ENCODE measurements around the gene FDX2. TPM values are rescaled to one million over a fixed set of nuclear protein-coding genes. Genes with fewer than 3 reads are reported as not detected.

The FDX2 gene
- total RNA-seq, 4 donors from 2014 or later = 6.7 to 36.5 (median 16.6) TPM

DNA sequence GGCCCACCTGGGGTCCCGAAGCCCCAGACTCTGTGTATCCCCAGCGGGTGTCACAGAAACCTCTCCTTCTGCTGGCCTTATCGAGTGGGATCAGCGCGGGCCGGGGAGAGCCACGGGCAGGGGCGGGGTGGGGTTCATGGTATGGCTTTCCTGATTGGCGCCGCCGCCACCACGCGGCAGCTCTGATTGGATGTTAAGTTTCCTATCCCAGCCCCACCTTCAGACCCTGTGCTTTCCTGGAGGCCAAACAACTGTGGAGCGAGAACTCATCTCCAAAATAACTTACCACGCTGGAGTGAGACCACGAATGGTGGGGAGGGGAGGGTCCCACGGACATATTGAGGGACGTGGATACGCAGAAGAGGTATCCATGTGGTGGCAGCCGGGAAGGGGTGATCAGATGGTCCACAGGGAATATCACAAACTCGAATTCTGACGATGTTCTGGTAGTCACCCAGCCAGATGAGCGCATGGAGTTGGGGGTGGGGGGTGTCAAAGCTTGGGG is 27.1 kb downstream of the FDX2 start:
- H3K4me1 ChIP-seq = peaks cover 0 to 71% (median 42%) of the 10 kb centered on the region in 3 donors
- no peak overlapping the region for H3K27ac ChIP-seq
- peak overlapping the region in 1 of 2 donors; percentile 46 for H3K4me3 ChIP-seq
- no peaks in the 10 kb centered on the region for H3K9me3 ChIP-seq
- ATAC-seq = no peak
- TF ChIP-seq POLR2A (IDR thresholded peaks at IDR 0.05) = no peak
- TF ChIP-seq, protein P1, sequence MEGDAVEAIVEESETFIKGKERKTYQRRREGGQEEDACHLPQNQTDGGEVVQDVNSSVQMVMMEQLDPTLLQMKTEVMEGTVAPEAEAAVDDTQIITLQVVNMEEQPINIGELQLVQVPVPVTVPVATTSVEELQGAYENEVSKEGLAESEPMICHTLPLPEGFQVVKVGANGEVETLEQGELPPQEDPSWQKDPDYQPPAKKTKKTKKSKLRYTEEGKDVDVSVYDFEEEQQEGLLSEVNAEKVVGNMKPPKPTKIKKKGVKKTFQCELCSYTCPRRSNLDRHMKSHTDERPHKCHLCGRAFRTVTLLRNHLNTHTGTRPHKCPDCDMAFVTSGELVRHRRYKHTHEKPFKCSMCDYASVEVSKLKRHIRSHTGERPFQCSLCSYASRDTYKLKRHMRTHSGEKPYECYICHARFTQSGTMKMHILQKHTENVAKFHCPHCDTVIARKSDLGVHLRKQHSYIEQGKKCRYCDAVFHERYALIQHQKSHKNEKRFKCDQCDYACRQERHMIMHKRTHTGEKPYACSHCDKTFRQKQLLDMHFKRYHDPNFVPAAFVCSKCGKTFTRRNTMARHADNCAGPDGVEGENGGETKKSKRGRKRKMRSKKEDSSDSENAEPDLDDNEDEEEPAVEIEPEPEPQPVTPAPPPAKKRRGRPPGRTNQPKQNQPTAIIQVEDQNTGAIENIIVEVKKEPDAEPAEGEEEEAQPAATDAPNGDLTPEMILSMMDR (IDR thresholded peaks at IDR 0.05) = no peak
- no peak for TF ChIP-seq POLR2AphosphoS5 (IDR thresholded peaks at IDR 0.05)
- TF ChIP-seq EP300 (IDR thresholded peaks at IDR 0.05) = no peak
- peaks cover 94% of the 10 kb centered on the region for H3K27me3 ChIP-seq
- WGBS, 2 donors (ENCODE audit: low coverage in 1 of 2) = 0 to 4% methylated on average over 12 to 21 of the region's 23 CpGs
- peaks cover 0 to 19% of the 10 kb centered on the region in 2 donors for H3K36me3 ChIP-seq

DNA sequence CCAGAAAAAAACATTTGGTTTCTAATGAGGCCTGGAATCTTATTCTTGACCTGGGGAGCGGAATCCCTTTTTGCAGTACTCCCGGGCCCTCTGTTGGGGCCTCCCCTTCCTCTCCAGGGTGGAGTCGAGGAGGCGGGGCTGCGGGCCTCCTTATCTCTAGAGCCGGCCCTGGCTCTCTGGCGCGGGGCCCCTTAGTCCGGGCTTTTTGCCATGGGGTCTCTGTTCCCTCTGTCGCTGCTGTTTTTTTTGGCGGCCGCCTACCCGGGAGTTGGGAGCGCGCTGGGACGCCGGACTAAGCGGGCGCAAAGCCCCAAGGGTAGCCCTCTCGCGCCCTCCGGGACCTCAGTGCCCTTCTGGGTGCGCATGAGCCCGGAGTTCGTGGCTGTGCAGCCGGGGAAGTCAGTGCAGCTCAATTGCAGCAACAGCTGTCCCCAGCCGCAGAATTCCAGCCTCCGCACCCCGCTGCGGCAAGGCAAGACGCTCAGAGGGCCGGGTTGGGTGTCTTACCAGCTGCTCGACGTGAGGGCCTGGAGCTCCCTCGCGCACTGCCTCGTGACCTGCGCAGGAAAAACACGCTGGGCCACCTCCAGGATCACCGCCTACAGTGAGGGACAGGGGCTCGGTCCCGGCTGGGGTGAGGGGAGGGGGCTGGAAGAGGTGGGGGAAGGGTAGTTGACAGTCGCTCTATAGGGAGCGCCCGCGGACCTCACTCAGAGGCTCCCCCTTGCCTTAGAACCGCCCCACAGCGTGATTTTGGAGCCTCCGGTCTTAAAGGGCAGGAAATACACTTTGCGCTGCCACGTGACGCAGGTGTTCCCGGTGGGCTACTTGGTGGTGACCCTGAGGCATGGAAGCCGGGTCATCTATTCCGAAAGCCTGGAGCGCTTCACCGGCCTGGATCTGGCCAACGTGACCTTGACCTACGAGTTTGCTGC is 28.7 kb downstream of the FDX2 start, which contains the start of gene ICAM4:
Gene ICAM4, plus strand, starts transcription at position 153 of the 935 bp plus-strand sequence. Its CDS starts 58 bp downstream, at position 211.
- H3K4me3 ChIP-seq = peak within 1 kb of the TSS in 1 of 2 donors; percentile 28
- ATAC-seq = no peak
- H3K27me3 ChIP-seq = peaks cover 86% of the 10 kb centered on the region
- peaks cover 0 to 26% of the 10 kb centered on the region in 2 donors for H3K36me3 ChIP-seq
- peak within 1 kb of the TSS in 2 of 4 donors; percentile 24 to 41 for H3K27ac ChIP-seq
- 0 to 27% methylated on average over 4 to 7 of the region's 59 CpGs for WGBS, 2 donors (ENCODE audit: low coverage in 1 of 2)
- TF ChIP-seq, protein P1 (IDR thresholded peaks at IDR 0.05) = no peak
- TF ChIP-seq POLR2AphosphoS5 (IDR thresholded peaks at IDR 0.05) (no peak), EP300 (IDR thresholded peaks at IDR 0.05) (no peak), POLR2A (IDR thresholded peaks at IDR 0.05) (no peak)
- no peaks in the 10 kb centered on the region for H3K9me3 ChIP-seq
- peaks cover 0 to 54% (median 40%) of the 10 kb centered on the region in 3 donors for H3K4me1 ChIP-seq

DNA sequence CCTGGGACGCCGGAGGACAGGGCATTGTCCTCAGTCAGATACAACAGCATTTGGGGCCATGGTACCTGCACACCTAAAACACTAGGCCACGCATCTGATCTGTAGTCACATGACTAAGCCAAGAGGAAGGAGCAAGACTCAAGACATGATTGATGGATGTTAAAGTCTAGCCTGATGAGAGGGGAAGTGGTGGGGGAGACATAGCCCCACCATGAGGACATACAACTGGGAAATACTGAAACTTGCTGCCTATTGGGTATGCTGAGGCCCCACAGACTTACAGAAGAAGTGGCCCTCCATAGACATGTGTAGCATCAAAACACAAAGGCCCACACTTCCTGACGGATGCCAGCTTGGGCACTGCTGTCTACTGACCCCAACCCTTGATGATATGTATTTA is 30.4 kb downstream of the FDX2 start:
- Histone ChIP-seq H3K27me3 (peaks cover 70% of the 10 kb centered on the region), H3K4me3 (no peak overlapping the region), H3K27ac (no peak overlapping the region), H3K36me3 (peaks cover 0 to 26% of the 10 kb centered on the region in 2 donors), H3K4me1 (peaks cover 0 to 37% (median 23%) of the 10 kb centered on the region in 3 donors), H3K9me3 (no peaks in the 10 kb centered on the region)
- WGBS, 2 donors (ENCODE audit: low coverage in 1 of 2) = 85 to 96% methylated on average over 2 to 4 of the region's 4 CpGs
- no peak for TF ChIP-seq POLR2A (IDR thresholded peaks at IDR 0.05)
- no peak for TF ChIP-seq POLR2AphosphoS5 (IDR thresholded peaks at IDR 0.05)
- no peak for TF ChIP-seq EP300 (IDR thresholded peaks at IDR 0.05)
- TF ChIP-seq, protein P1 (IDR thresholded peaks at IDR 0.05) = no peak
- no peak for ATAC-seq

DNA sequence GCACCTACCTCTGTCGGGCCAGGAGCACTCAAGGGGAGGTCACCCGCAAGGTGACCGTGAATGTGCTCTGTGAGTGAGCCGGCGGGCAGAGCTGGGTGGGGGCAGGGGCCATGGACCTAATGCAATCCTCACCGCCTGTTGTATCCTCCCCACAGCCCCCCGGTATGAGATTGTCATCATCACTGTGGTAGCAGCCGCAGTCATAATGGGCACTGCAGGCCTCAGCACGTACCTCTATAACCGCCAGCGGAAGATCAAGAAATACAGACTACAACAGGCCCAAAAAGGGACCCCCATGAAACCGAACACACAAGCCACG is 30.9 kb downstream of the FDX2 start:
- ATAC-seq = no peak
- Histone ChIP-seq H3K4me3 (no peak overlapping the region), H3K9me3 (no peaks in the 10 kb centered on the region), H3K27me3 (peaks cover 67% of the 10 kb centered on the region), H3K36me3 (peaks cover 0 to 26% of the 10 kb centered on the region in 2 donors), H3K27ac (no peak overlapping the region), H3K4me1 (peaks cover 0 to 33% (median 19%) of the 10 kb centered on the region in 3 donors)
- WGBS, 2 donors (ENCODE audit: low coverage in 1 of 2) = 90% methylated on average over 6 to 10 of the region's 13 CpGs
- TF ChIP-seq POLR2AphosphoS5 (IDR thresholded peaks at IDR 0.05) (no peak), POLR2A (IDR thresholded peaks at IDR 0.05) (no peak)

DNA sequence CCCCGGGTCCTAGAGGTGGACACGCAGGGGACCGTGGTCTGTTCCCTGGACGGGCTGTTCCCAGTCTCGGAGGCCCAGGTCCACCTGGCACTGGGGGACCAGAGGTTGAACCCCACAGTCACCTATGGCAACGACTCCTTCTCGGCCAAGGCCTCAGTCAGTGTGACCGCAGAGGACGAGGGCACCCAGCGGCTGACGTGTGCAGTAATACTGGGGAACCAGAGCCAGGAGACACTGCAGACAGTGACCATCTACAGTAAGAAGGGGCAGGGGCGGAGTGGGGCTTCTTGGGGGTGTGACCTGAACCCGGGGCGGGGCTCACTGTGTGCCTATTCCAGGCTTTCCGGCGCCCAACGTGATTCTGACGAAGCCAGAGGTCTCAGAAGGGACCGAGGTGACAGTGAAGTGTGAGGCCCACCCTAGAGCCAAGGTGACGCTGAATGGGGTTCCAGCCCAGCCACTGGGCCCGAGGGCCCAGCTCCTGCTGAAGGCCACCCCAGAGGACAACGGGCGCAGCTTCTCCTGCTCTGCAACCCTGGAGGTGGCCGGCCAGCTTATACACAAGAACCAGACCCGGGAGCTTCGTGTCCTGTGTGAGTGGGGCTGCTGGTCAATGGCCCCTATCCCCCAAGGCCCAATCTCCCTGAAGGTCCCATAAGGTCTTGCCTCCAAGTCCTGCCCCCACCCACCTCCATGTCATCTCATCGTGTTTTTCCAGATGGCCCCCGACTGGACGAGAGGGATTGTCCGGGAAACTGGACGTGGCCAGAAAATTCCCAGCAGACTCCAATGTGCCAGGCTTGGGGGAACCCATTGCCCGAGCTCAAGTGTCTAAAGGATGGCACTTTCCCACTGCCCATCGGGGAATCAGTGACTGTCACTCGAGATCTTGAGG is 31.5 kb downstream of the FDX2 start:
- H3K36me3 ChIP-seq = peaks cover 0 to 27% of the 10 kb centered on the region in 2 donors
- no peak for ATAC-seq
- 89 to 100% methylated on average over 2 to 7 of the region's 34 CpGs for WGBS, 2 donors (ENCODE audit: low coverage in 1 of 2)
- TF ChIP-seq, protein P1 (IDR thresholded peaks at IDR 0.05) = no peak
- TF ChIP-seq EP300 (IDR thresholded peaks at IDR 0.05) (no peak), POLR2A (IDR thresholded peaks at IDR 0.05) (no peak), POLR2AphosphoS5 (IDR thresholded peaks at IDR 0.05) (no peak)
- peaks cover 0 to 27% (median 13%) of the 10 kb centered on the region in 3 donors for H3K4me1 ChIP-seq
- H3K27me3 ChIP-seq = peaks cover 67% of the 10 kb centered on the region
- H3K9me3 ChIP-seq = no peaks in the 10 kb centered on the region
- H3K4me3 ChIP-seq = no peak overlapping the region
- no peak overlapping the region for H3K27ac ChIP-seq
